ENCODE measurements around the gene DMRTC1B.
"Not testable (repeated sequence)": the region's sequence is repeated elsewhere in the genome, so short reads cannot be mapped to it uniquely, and the experiment has no call there.

The DMRTC1B gene

GRCh38 chrX:72783365-72783936 is 6.8 kb downstream of the DMRTC1B start:
- not testable (repeated sequence) for H3K4me3 ChIP-seq (ENCODE audit: severe bottlenecking); ATAC-seq (ENCODE audit: low read depth); H3K27ac ChIP-seq (ENCODE audit: poor library complexity, severe bottlenecking); H3K27me3 ChIP-seq (ENCODE audit: insufficient read depth, poor library complexity, severe bottlenecking); H3K4me1 ChIP-seq (ENCODE audit: insufficient read depth, poor library complexity, severe bottlenecking); DNase-seq (ENCODE audit: low spot score); H3K36me3 ChIP-seq (ENCODE audit: low read depth); H3K9me3 ChIP-seq (ENCODE audit: severe bottlenecking)

DNA sequence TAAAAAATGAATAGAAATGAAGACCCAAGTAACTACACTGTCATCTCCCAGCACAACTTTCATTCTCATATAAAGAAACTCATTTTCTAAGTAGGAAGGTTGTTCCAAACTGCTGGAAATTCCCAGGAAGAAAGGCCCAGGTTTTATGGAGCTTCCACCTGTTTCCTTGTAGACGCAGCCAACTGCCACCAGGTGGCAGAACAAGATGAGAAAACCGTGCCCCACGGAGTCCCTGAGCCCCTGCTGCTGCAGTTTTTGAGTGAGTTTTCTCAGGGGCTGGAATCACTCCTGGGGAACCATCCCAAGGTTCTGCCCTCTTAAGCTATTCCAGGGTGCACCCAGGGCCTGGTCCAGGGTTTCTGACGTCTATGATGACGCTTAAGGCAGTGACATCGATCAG is 7.3 kb downstream of the DMRTC1B start:
- ATAC-seq (ENCODE audit: low read depth); H3K27me3 ChIP-seq (ENCODE audit: insufficient read depth, poor library complexity, severe bottlenecking); H3K4me1 ChIP-seq (ENCODE audit: insufficient read depth, poor library complexity, severe bottlenecking); H3K4me3 ChIP-seq (ENCODE audit: severe bottlenecking); DNase-seq (ENCODE audit: low spot score); H3K9me3 ChIP-seq (ENCODE audit: severe bottlenecking); H3K27ac ChIP-seq (ENCODE audit: poor library complexity, severe bottlenecking); H3K36me3 ChIP-seq (ENCODE audit: low read depth): not testable (repeated sequence)

- not testable (repeated sequence) for DNase-seq (ENCODE audit: low spot score); H3K27ac ChIP-seq (ENCODE audit: poor library complexity, severe bottlenecking); H3K36me3 ChIP-seq (ENCODE audit: low read depth); ATAC-seq (ENCODE audit: low read depth); H3K27me3 ChIP-seq (ENCODE audit: insufficient read depth, poor library complexity, severe bottlenecking); H3K4me1 ChIP-seq (ENCODE audit: insufficient read depth, poor library complexity, severe bottlenecking); H3K4me3 ChIP-seq (ENCODE audit: severe bottlenecking); H3K9me3 ChIP-seq (ENCODE audit: severe bottlenecking)
These were observed 11.5 kb downstream of the DMRTC1B start for GRCh38 chrX:72788142-72788541.

DNA sequence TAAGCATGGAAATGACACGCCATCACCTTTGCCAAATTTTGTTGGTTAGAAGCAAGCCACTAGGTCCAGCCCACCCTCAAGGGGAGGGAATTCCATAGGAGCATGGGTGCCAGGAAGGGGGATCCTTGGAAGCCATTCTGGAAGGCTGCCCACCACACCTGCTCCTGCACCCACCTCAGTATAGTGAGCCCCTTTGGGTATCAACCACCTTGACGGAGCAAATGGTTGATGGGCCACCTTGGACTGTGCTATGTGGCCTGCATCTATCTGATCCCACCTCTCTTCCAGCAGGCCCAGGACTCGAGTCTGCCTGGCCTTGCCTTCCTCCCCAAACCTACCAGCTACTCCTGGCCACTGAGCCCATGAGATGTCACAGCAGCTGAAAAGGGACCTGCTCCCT is 13.7 kb downstream of the DMRTC1B start:
- ATAC-seq (ENCODE audit: low read depth); H3K4me3 ChIP-seq (ENCODE audit: severe bottlenecking); H3K4me1 ChIP-seq (ENCODE audit: insufficient read depth, poor library complexity, severe bottlenecking); DNase-seq (ENCODE audit: low spot score); H3K9me3 ChIP-seq (ENCODE audit: severe bottlenecking); H3K27ac ChIP-seq (ENCODE audit: poor library complexity, severe bottlenecking); H3K36me3 ChIP-seq (ENCODE audit: low read depth); H3K27me3 ChIP-seq (ENCODE audit: insufficient read depth, poor library complexity, severe bottlenecking): not testable (repeated sequence)

DNA sequence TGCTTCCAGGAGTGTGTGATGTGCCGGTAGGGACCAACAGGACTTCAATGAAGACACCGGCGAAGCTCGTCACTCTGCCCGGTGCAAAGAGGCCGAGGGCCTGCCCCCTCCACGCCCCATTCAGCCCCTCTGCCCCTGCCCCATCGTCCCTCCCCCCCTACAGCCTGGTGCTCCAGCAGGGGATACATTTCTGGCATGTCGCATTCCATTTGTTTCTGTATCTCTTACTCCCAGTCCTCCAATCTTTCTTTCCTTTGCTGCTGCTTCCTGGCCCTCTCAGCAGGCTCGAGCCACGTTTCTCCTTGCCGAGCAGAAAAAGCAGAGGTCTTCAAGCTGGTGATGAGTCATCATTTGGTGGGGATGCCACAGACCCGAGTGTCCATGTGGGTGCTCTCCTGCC is 31.4 kb downstream of the DMRTC1B start, which contains the start of gene FAM236D:
TSS of gene FAM236D (minus strand) at position 101 of the 400 bp plus-strand sequence. CDS start at position 1, 100 bp downstream.
- H3K27ac ChIP-seq (ENCODE audit: poor library complexity, severe bottlenecking); H3K36me3 ChIP-seq (ENCODE audit: low read depth); H3K9me3 ChIP-seq (ENCODE audit: severe bottlenecking); H3K4me1 ChIP-seq (ENCODE audit: insufficient read depth, poor library complexity, severe bottlenecking); ATAC-seq (ENCODE audit: low read depth); DNase-seq (ENCODE audit: low spot score); H3K27me3 ChIP-seq (ENCODE audit: insufficient read depth, poor library complexity, severe bottlenecking); H3K4me3 ChIP-seq (ENCODE audit: severe bottlenecking): not testable (repeated sequence)

DNA sequence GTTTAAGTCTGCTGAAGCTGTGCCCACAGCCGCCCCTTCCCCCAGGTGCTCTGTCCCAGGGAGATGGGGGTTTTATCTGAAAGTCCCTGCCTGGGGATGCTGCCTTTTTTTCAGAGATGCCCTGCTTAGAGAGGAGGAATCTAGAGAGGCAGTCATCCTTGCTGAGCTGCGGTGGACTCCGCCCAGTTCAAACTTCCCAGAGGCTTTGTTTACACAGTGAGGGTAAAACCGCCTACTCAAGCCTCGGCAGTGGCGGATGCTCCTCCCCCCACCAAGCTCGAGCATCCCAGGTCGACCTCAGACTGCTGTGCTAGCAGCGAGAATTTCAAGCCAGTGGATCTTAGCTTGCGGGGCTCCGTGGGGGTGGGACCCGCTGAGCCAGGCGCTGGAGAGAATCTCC is 54.0 kb downstream of the DMRTC1B start:
- ATAC-seq (ENCODE audit: low read depth), result 0 out of 3 replicates have a peak, but pooled peaks have one; percentile 45
- H3K4me1 ChIP-seq (ENCODE audit: insufficient read depth, poor library complexity, severe bottlenecking); H3K4me3 ChIP-seq (ENCODE audit: severe bottlenecking); H3K9me3 ChIP-seq (ENCODE audit: severe bottlenecking); H3K27ac ChIP-seq (ENCODE audit: poor library complexity, severe bottlenecking); H3K27me3 ChIP-seq (ENCODE audit: insufficient read depth, poor library complexity, severe bottlenecking); DNase-seq (ENCODE audit: low spot score); H3K36me3 ChIP-seq (ENCODE audit: low read depth): not testable (repeated sequence)

DNA sequence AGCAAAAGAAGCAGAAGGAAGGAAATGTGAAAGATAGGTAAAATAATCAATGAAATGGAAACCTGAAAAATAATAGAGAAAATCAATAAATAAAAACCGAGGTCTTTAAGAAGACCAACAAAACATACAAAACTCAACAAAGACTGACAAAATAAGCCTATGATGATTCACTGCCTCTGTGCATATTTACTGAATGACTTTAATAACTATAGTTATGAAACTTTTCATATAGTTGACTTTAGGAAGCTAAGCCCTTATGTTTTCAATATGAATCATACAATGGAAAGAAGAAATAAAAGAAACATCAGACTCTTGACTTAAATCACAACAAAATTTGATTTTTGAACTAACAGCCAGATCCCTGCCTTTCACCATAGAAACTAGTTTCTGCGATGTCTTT is 60.8 kb downstream of the DMRTC1B start:
- not testable (repeated sequence) for DNase-seq (ENCODE audit: low spot score); H3K36me3 ChIP-seq (ENCODE audit: low read depth); H3K4me1 ChIP-seq (ENCODE audit: insufficient read depth, poor library complexity, severe bottlenecking); H3K9me3 ChIP-seq (ENCODE audit: severe bottlenecking); H3K27ac ChIP-seq (ENCODE audit: poor library complexity, severe bottlenecking); H3K4me3 ChIP-seq (ENCODE audit: severe bottlenecking); H3K27me3 ChIP-seq (ENCODE audit: insufficient read depth, poor library complexity, severe bottlenecking)
- ATAC-seq (ENCODE audit: low read depth), result peak; percentile 76

DNA sequence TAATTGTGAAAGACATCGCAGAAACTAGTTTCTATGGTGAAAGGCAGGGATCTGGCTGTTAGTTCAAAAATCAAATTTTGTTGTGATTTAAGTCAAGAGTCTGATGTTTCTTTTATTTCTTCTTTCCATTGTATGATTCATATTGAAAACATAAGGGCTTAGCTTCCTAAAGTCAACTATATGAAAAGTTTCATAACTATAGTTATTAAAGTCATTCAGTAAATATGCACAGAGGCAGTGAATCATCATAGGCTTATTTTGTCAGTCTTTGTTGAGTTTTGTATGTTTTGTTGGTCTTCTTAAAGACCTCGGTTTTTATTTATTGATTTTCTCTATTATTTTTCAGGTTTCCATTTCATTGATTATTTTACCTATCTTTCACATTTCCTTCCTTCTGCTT is 106.2 kb downstream of the DMRTC1B start:
- H3K27me3 ChIP-seq (ENCODE audit: insufficient read depth, poor library complexity, severe bottlenecking); H3K4me3 ChIP-seq (ENCODE audit: severe bottlenecking); DNase-seq (ENCODE audit: low spot score); H3K36me3 ChIP-seq (ENCODE audit: low read depth); H3K27ac ChIP-seq (ENCODE audit: poor library complexity, severe bottlenecking); H3K9me3 ChIP-seq (ENCODE audit: severe bottlenecking); H3K4me1 ChIP-seq (ENCODE audit: insufficient read depth, poor library complexity, severe bottlenecking): not testable (repeated sequence)
- peak; percentile 58; the same call in 1 of the 3 replicates for ATAC-seq (ENCODE audit: low read depth)

GRCh38 chrX:72889740-72890139 is 113.0 kb downstream of the DMRTC1B start:
- not testable (repeated sequence) for H3K27ac ChIP-seq (ENCODE audit: poor library complexity, severe bottlenecking); DNase-seq (ENCODE audit: low spot score); H3K36me3 ChIP-seq (ENCODE audit: low read depth); H3K27me3 ChIP-seq (ENCODE audit: insufficient read depth, poor library complexity, severe bottlenecking); H3K9me3 ChIP-seq (ENCODE audit: severe bottlenecking); H3K4me3 ChIP-seq (ENCODE audit: severe bottlenecking); H3K4me1 ChIP-seq (ENCODE audit: insufficient read depth, poor library complexity, severe bottlenecking)
- ATAC-seq (ENCODE audit: low read depth), result peak; percentile 42; the same call in 1 of the 3 replicates

Data from RWPE2 (cell line).